ENCODE measurements around the gene FBXL2.

The FBXL2 gene

GRCh38 chr3:33277193-33277882 lies at the start of gene FBXL2:
Gene FBXL2, plus strand, starts transcription at chr3:33277442. Its CDS starts 71 bp downstream, at chr3:33277513.
- DNase-seq (ENCODE audit: low read depth in 2 of 2): no peak

GRCh38 chr3:33229066-33229465 lies 48.2 kb upstream of the FBXL2 start:
- no peak for DNase-seq (ENCODE audit: low read depth in 2 of 2)

- DNase-seq (ENCODE audit: low read depth in 2 of 2): no peak
These were observed 47.3 kb upstream of the FBXL2 start for GRCh38 chr3:33229947-33230346.

- no peak for DNase-seq (ENCODE audit: low read depth in 2 of 2)
These were observed 45.3 kb upstream of the FBXL2 start for GRCh38 chr3:33231756-33232465.

GRCh38 chr3:33233884-33234283 lies 43.4 kb upstream of the FBXL2 start:
- DNase-seq (ENCODE audit: low read depth in 2 of 2): no peak

GRCh38 chr3:33236005-33236404 lies 41.2 kb upstream of the FBXL2 start:
- no peak for DNase-seq (ENCODE audit: low read depth in 2 of 2)

- DNase-seq (ENCODE audit: low read depth in 2 of 2): no peak
These were observed 39.8 kb upstream of the FBXL2 start for GRCh38 chr3:33237439-33237838.

- no peak for DNase-seq (ENCODE audit: low read depth in 2 of 2)
These were observed 38.3 kb upstream of the FBXL2 start for GRCh38 chr3:33238923-33239322.

GRCh38 chr3:33240261-33240660 lies 37.0 kb upstream of the FBXL2 start:
- no peak for DNase-seq (ENCODE audit: low read depth in 2 of 2)

GRCh38 chr3:33246786-33247185 lies 30.5 kb upstream of the FBXL2 start:
- no peak for DNase-seq (ENCODE audit: low read depth in 2 of 2)

- no peak for DNase-seq (ENCODE audit: low read depth in 2 of 2)
These were observed 26.5 kb upstream of the FBXL2 start for GRCh38 chr3:33250712-33251111.

GRCh38 chr3:33256249-33256648 lies 21.0 kb upstream of the FBXL2 start:
- DNase-seq (ENCODE audit: low read depth in 2 of 2): no peak

GRCh38 chr3:33260104-33260503 lies 17.1 kb upstream of the FBXL2 start:
- DNase-seq (ENCODE audit: low read depth in 2 of 2): no peak

- DNase-seq (ENCODE audit: low read depth in 2 of 2): no peak
These were observed 7.9 kb upstream of the FBXL2 start for GRCh38 chr3:33269385-33269784.

GRCh38 chr3:33271324-33271723 lies 5.9 kb upstream of the FBXL2 start:
- no peak for DNase-seq (ENCODE audit: low read depth in 2 of 2)

- no peak for DNase-seq (ENCODE audit: low read depth in 2 of 2)
These were observed 3.6 kb upstream of the FBXL2 start for GRCh38 chr3:33273628-33274027.

GRCh38 chr3:33278163-33278562 lies 921 bp downstream of the FBXL2 start:
- DNase-seq (ENCODE audit: low read depth in 2 of 2): no peak

- no peak for DNase-seq (ENCODE audit: low read depth in 2 of 2)
These were observed 10.5 kb downstream of the FBXL2 start for GRCh38 chr3:33287672-33288282.

GRCh38 chr3:33299395-33300081 lies 22.3 kb downstream of the FBXL2 start:
- no peak for DNase-seq (ENCODE audit: low read depth in 2 of 2)

- no peak for DNase-seq (ENCODE audit: low read depth in 2 of 2)
These were observed 35.1 kb downstream of the FBXL2 start for GRCh38 chr3:33312361-33312760.

- DNase-seq (ENCODE audit: low read depth in 2 of 2): no peak
These were observed 36.1 kb downstream of the FBXL2 start for GRCh38 chr3:33313331-33313730.

- no peak for DNase-seq (ENCODE audit: low read depth in 2 of 2)
These were observed 37.8 kb downstream of the FBXL2 start for GRCh38 chr3:33314993-33315392.
